Measurements from ENCODE around the gene C12orf57. TPM values are rescaled to one million over a fixed set of nuclear protein-coding genes. Genes with fewer than 3 reads are reported as not detected.

C12orf57 gene
- total and polyA plus RNA-seq, 2 donors from 2014 or later = 175 to 336 TPM

DNA sequence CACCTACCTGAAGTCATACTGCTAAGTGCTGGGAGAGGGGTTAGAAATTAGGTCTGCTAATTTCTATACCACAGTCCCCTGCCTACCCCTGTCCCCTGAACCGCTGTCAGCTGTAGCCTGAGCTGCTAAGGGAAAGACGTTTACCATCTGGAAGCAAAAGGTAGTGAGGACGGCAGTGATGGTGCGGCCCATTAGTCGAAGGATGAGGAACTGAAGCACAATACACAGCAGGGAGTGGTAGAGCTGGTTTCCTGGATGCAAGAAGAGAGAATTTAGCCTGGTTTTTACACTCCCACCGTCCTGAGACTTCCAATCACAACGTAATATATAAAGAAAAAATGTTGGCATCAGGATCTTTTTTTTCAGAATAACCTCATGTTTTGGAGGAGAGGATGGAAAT is 38.7 kb downstream of the C12orf57 start:
- Histone ChIP-seq H3K9me3 (ENCODE audit: control insufficient read depth in 2 of 3, insufficient read depth in 1 of 3, low read length in 3 of 3) (no peaks in the 10 kb centered on the region), H3K9ac (ENCODE audit: low read length in 3 of 3) (no peak overlapping the region), H3K36me3 (ENCODE audit: control insufficient read depth in 2 of 3, insufficient read depth in 3 of 3, low read length in 3 of 3) (peaks cover 4 to 32% (median 30%) of the 10 kb centered on the region in 3 donors), H3K27ac (ENCODE audit: low read depth in 2 of 2, low read length in 2 of 2) (no peak overlapping the region), H3K4me3 (ENCODE audit: low read length in 3 of 3) (no peak overlapping the region), H3K4me1 (ENCODE audit: control insufficient read depth in 2 of 3, insufficient read depth in 2 of 3, low read depth in 1 of 3, low read length in 3 of 3) (no peaks in the 10 kb centered on the region), H3K27me3 (ENCODE audit: control insufficient read depth, insufficient read depth, low read length) (no peaks in the 10 kb centered on the region)
- DNase-seq (no peak), FAIRE-seq (no peak)
- intact Hi-C loops (cut with DNase I) = no loop called here
- TF ChIP-seq, protein P1, sequence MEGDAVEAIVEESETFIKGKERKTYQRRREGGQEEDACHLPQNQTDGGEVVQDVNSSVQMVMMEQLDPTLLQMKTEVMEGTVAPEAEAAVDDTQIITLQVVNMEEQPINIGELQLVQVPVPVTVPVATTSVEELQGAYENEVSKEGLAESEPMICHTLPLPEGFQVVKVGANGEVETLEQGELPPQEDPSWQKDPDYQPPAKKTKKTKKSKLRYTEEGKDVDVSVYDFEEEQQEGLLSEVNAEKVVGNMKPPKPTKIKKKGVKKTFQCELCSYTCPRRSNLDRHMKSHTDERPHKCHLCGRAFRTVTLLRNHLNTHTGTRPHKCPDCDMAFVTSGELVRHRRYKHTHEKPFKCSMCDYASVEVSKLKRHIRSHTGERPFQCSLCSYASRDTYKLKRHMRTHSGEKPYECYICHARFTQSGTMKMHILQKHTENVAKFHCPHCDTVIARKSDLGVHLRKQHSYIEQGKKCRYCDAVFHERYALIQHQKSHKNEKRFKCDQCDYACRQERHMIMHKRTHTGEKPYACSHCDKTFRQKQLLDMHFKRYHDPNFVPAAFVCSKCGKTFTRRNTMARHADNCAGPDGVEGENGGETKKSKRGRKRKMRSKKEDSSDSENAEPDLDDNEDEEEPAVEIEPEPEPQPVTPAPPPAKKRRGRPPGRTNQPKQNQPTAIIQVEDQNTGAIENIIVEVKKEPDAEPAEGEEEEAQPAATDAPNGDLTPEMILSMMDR (IDR thresholded peaks at IDR 0.05; ENCODE audit: borderline replicate concordance, extremely low read depth, insufficient read depth) = no peak

DNA sequence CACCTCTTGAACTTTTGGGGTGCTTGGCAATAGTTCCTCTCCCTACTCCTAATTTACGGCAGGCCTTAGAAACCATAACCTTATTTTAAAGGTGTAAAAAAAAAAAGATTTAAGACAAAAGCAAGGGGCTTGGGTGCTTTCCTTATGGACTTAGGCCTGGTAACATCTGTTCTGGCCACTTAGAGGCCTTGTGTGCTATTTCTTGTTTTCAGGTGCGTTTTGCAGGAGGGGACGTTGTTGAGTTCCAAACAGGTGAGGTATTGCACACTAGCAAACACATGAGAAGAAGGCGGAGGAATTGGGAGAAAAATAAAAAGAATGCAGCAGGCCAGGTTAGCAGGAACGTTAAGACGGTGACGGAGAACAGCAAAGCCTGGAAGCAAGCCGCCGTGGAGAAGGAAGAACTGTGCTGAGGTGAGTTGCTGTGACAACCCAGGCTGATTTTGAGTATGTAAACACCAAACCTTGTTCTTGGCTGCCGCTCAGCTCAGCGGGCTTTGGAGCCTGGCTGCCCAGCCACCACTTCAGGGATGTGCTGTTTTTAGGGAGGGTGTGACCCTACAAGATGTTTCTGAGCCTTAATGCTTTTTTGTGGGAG is 44.2 kb downstream of the C12orf57 start:
- no peak for FAIRE-seq
- H3K9me3 ChIP-seq (ENCODE audit: control insufficient read depth in 2 of 3, insufficient read depth in 1 of 3, low read length in 3 of 3) = no peaks in the 10 kb centered on the region
- intact Hi-C loops (cut with DNase I) = no loop called here
- peaks cover 5 to 10% (median 5%) of the 10 kb centered on the region in 3 donors for H3K36me3 ChIP-seq (ENCODE audit: control insufficient read depth in 2 of 3, insufficient read depth in 3 of 3, low read length in 3 of 3)
- H3K4me1 ChIP-seq (ENCODE audit: control insufficient read depth in 2 of 3, insufficient read depth in 2 of 3, low read depth in 1 of 3, low read length in 3 of 3) = no peaks in the 10 kb centered on the region
- no peak overlapping the region for H3K9ac ChIP-seq (ENCODE audit: low read length in 3 of 3)
- H3K27ac ChIP-seq (ENCODE audit: low read depth in 2 of 2, low read length in 2 of 2) = no peak overlapping the region
- no peaks in the 10 kb centered on the region for H3K27me3 ChIP-seq (ENCODE audit: control insufficient read depth, insufficient read depth, low read length)
- no peak overlapping the region for H3K4me3 ChIP-seq (ENCODE audit: low read length in 3 of 3)
- no peak for DNase-seq
- TF ChIP-seq, protein P1 (IDR thresholded peaks at IDR 0.05; ENCODE audit: borderline replicate concordance, extremely low read depth, insufficient read depth) = no peak

Small RNAs within 50 kb of the gene (microRNA-seq; reads per million reads assigned to microRNA genes)
- gene MIR141 = 305 reads per million, percentile 68 among the genes with 10 or more reads in this experiment
- gene MIR200C = 3,315 reads per million, percentile 89 among the genes with 10 or more reads in this experiment

Other genes with a start within 250 kb of the C12orf57 start
- 0.63 TPM for gene PIANP, start 243.2 kb upstream of the C12orf57 start, total RNA-seq
- gene PIANP, start 243.2 kb upstream of the C12orf57 start, polyA plus RNA-seq (ENCODE audit: insufficient read depth, low read depth, low replicate concordance) = 0.45 TPM
- 71.9 TPM for gene COPS7A, start 220.0 kb upstream of the C12orf57 start, total RNA-seq
- 94.1 TPM for gene COPS7A, start 220.0 kb upstream of the C12orf57 start, polyA plus RNA-seq (ENCODE audit: insufficient read depth, low read depth, low replicate concordance)
- 141 TPM for gene MLF2, start 190.9 kb upstream of the C12orf57 start, total RNA-seq
- gene MLF2, start 190.9 kb upstream of the C12orf57 start, polyA plus RNA-seq (ENCODE audit: insufficient read depth, low read depth, low replicate concordance) = 289 TPM
- 269 TPM for gene PTMS, start 177.7 kb upstream of the C12orf57 start, total RNA-seq
- gene PTMS, start 177.7 kb upstream of the C12orf57 start, polyA plus RNA-seq (ENCODE audit: insufficient read depth, low read depth, low replicate concordance) = 590 TPM
- gene LAG3, start 171.5 kb upstream of the C12orf57 start, total RNA-seq = 1.3 TPM
- gene LAG3, start 171.5 kb upstream of the C12orf57 start, polyA plus RNA-seq (ENCODE audit: insufficient read depth, low read depth, low replicate concordance) = not detected
- gene CD4, start 154.5 kb upstream of the C12orf57 start, total RNA-seq = 38.1 TPM
- gene CD4, start 154.5 kb upstream of the C12orf57 start, polyA plus RNA-seq (ENCODE audit: insufficient read depth, low read depth, low replicate concordance) = 12.2 TPM
- gene GPR162, start 122.2 kb upstream of the C12orf57 start, total RNA-seq = 5.0 TPM
- 9.8 TPM for gene GPR162, start 122.2 kb upstream of the C12orf57 start, polyA plus RNA-seq (ENCODE audit: insufficient read depth, low read depth, low replicate concordance)
- 17.0 TPM for gene P3H3, start 115.6 kb upstream of the C12orf57 start, total RNA-seq
- gene P3H3, start 115.6 kb upstream of the C12orf57 start, polyA plus RNA-seq (ENCODE audit: insufficient read depth, low read depth, low replicate concordance) = 18.5 TPM
- 2.6 TPM for gene GNB3, start 103.1 kb upstream of the C12orf57 start, total RNA-seq
- 1.4 TPM for gene GNB3, start 103.1 kb upstream of the C12orf57 start, polyA plus RNA-seq (ENCODE audit: insufficient read depth, low read depth, low replicate concordance)
- gene CDCA3, start 92.7 kb upstream of the C12orf57 start, total RNA-seq = 1.3 TPM
- 2.1 TPM for gene CDCA3, start 92.7 kb upstream of the C12orf57 start, polyA plus RNA-seq (ENCODE audit: insufficient read depth, low read depth, low replicate concordance)
- gene USP5, start 91.9 kb upstream of the C12orf57 start, total RNA-seq = 75.5 TPM
- 52.3 TPM for gene USP5, start 91.9 kb upstream of the C12orf57 start, polyA plus RNA-seq (ENCODE audit: insufficient read depth, low read depth, low replicate concordance)
- 437 TPM for gene TPI1, start 76.5 kb upstream of the C12orf57 start, total RNA-seq
- 1,220 TPM for gene TPI1, start 76.5 kb upstream of the C12orf57 start, polyA plus RNA-seq (ENCODE audit: insufficient read depth, low read depth, low replicate concordance)
- 19.0 TPM for gene SPSB2, start 70.7 kb upstream of the C12orf57 start, total RNA-seq
- gene SPSB2, start 70.7 kb upstream of the C12orf57 start, polyA plus RNA-seq (ENCODE audit: insufficient read depth, low read depth, low replicate concordance) = 21.3 TPM
- gene LRRC23, start 39.2 kb upstream of the C12orf57 start, total RNA-seq = 16.6 TPM
- 19.7 TPM for gene LRRC23, start 39.2 kb upstream of the C12orf57 start, polyA plus RNA-seq (ENCODE audit: insufficient read depth, low read depth, low replicate concordance)
- gene ENO2, start 29.4 kb upstream of the C12orf57 start, total RNA-seq = 35.7 TPM
- gene ENO2, start 29.4 kb upstream of the C12orf57 start, polyA plus RNA-seq (ENCODE audit: insufficient read depth, low read depth, low replicate concordance) = 10.3 TPM
- gene ATN1, start 16.1 kb upstream of the C12orf57 start, total RNA-seq = 119 TPM
- gene ATN1, start 16.1 kb upstream of the C12orf57 start, polyA plus RNA-seq (ENCODE audit: insufficient read depth, low read depth, low replicate concordance) = 34.2 TPM
- not detected for gene RNU7-1, start 206 bp upstream of the C12orf57 start, total RNA-seq
- not detected for gene RNU7-1, start 206 bp upstream of the C12orf57 start, polyA plus RNA-seq (ENCODE audit: insufficient read depth, low read depth, low replicate concordance)
- 70.8 TPM for gene PTPN6, start 7.3 kb downstream of the C12orf57 start, total RNA-seq
- 38.0 TPM for gene PTPN6, start 7.3 kb downstream of the C12orf57 start, polyA plus RNA-seq (ENCODE audit: insufficient read depth, low read depth, low replicate concordance)
- gene PHB2, start 26.6 kb downstream of the C12orf57 start, total RNA-seq = 141 TPM
- gene PHB2, start 26.6 kb downstream of the C12orf57 start, polyA plus RNA-seq (ENCODE audit: insufficient read depth, low read depth, low replicate concordance) = 222 TPM
- 50.3 TPM for gene EMG1, start 26.9 kb downstream of the C12orf57 start, total RNA-seq
- gene EMG1, start 26.9 kb downstream of the C12orf57 start, polyA plus RNA-seq (ENCODE audit: insufficient read depth, low read depth, low replicate concordance) = 74.3 TPM
- gene LPCAT3, start 74.5 kb downstream of the C12orf57 start, total RNA-seq = 77.8 TPM
- gene LPCAT3, start 74.5 kb downstream of the C12orf57 start, polyA plus RNA-seq (ENCODE audit: insufficient read depth, low read depth, low replicate concordance) = 59.2 TPM
- gene C1S, start 116.7 kb downstream of the C12orf57 start, total RNA-seq = 402 TPM
- 81.2 TPM for gene C1S, start 116.7 kb downstream of the C12orf57 start, polyA plus RNA-seq (ENCODE audit: insufficient read depth, low read depth, low replicate concordance)
- gene C1R, start 148.4 kb downstream of the C12orf57 start, total RNA-seq = 514 TPM
- 183 TPM for gene C1R, start 148.4 kb downstream of the C12orf57 start, polyA plus RNA-seq (ENCODE audit: insufficient read depth, low read depth, low replicate concordance)
- 147 TPM for gene C1RL, start 165.2 kb downstream of the C12orf57 start, total RNA-seq
- gene C1RL, start 165.2 kb downstream of the C12orf57 start, polyA plus RNA-seq (ENCODE audit: insufficient read depth, low read depth, low replicate concordance) = 25.2 TPM
- 74.6 TPM for gene RBP5, start 184.9 kb downstream of the C12orf57 start, total RNA-seq
- gene RBP5, start 184.9 kb downstream of the C12orf57 start, polyA plus RNA-seq (ENCODE audit: insufficient read depth, low read depth, low replicate concordance) = 609 TPM
- gene CLSTN3, start 186.3 kb downstream of the C12orf57 start, total RNA-seq = 64.2 TPM
- 33.0 TPM for gene CLSTN3, start 186.3 kb downstream of the C12orf57 start, polyA plus RNA-seq (ENCODE audit: insufficient read depth, low read depth, low replicate concordance)
- 42.3 TPM for gene PEX5, start 245.7 kb downstream of the C12orf57 start, total RNA-seq
- 30.8 TPM for gene PEX5, start 245.7 kb downstream of the C12orf57 start, polyA plus RNA-seq (ENCODE audit: insufficient read depth, low read depth, low replicate concordance)